Measurements from ENCODE around the gene KLHL7. TPM values are rescaled to one million over a fixed set of nuclear protein-coding genes. Genes with fewer than 3 reads are reported as not detected.

KLHL7 gene
- polyA plus RNA-seq, 1 donor from 2014 or later: 198 TPM

GRCh38 chr7:23211589-23211988 lies 106.0 kb downstream of the KLHL7 start:
- H3K27me3 ChIP-seq (ENCODE audit: insufficient read depth, low read depth, low read length): no peaks in the 10 kb centered on the region
- H3K4me3 ChIP-seq (ENCODE audit: low read length): no peak overlapping the region
- no peaks in the 10 kb centered on the region for H4K20me1 ChIP-seq (ENCODE audit: insufficient read depth)
- no peak overlapping the region for H3K27ac ChIP-seq (ENCODE audit: low read length)
- no peaks in the 10 kb centered on the region for H3F3A ChIP-seq (ENCODE audit: insufficient read depth, low read length, poor library complexity, severe bottlenecking)
- no peaks in the 10 kb centered on the region for H3K79me2 ChIP-seq (replicated peaks; ENCODE audit: insufficient read depth, low read length)
- no peak overlapping the region for H2AFZ ChIP-seq (ENCODE audit: low read depth, low read length)
- H3K36me3 ChIP-seq (ENCODE audit: insufficient read depth, low read length): no peaks in the 10 kb centered on the region
- no peak overlapping the region for H3K9ac ChIP-seq (ENCODE audit: low read length)
- H3K4me2 ChIP-seq (ENCODE audit: low read length): no peak overlapping the region
- no peaks in the 10 kb centered on the region for H3K9me2 ChIP-seq (ENCODE audit: insufficient read depth, low read length)
- no peak for TF ChIP-seq CTCF (IDR thresholded peaks at IDR 0.05; ENCODE audit: poor library complexity, severe bottlenecking)
- no peak for TF ChIP-seq RAD21 (conservative IDR thresholded peaks at IDR 0.05)
- no peak for TF ChIP-seq MXI1 (conservative IDR thresholded peaks at IDR 0.05; ENCODE audit: poor library complexity, severe bottlenecking)
- TF ChIP-seq REST (IDR thresholded peaks at IDR 0.05; ENCODE audit: borderline replicate concordance): no peak
- TF ChIP-seq TAF1 (IDR thresholded peaks at IDR 0.05; ENCODE audit: low read depth): no peak
- no peak for TF ChIP-seq EP300 (conservative IDR thresholded peaks at IDR 0.05; ENCODE audit: poor library complexity, severe bottlenecking)
- no peak for TF ChIP-seq EZH2 (IDR thresholded peaks at IDR 0.05; ENCODE audit: borderline replicate concordance, insufficient read depth, low read length, poor library complexity, severe bottlenecking)
- TF ChIP-seq SMC3 (conservative IDR thresholded peaks at IDR 0.05; ENCODE audit: poor library complexity): no peak
- TF ChIP-seq POLR2AphosphoS5 (IDR thresholded peaks at IDR 0.05): no peak
- H3K9me3 ChIP-seq (ENCODE audit: low read length): no peaks in the 10 kb centered on the region

GRCh38 chr7:23212395-23212794 lies 106.8 kb downstream of the KLHL7 start:
- no peak overlapping the region for H2AFZ ChIP-seq (ENCODE audit: low read depth, low read length)
- H3K79me2 ChIP-seq (replicated peaks; ENCODE audit: insufficient read depth, low read length): no peaks in the 10 kb centered on the region
- no peak overlapping the region for H3K9ac ChIP-seq (ENCODE audit: low read length)
- no peaks in the 10 kb centered on the region for H3K36me3 ChIP-seq (ENCODE audit: insufficient read depth, low read length)
- H3K4me3 ChIP-seq (ENCODE audit: low read length): no peak overlapping the region
- no peak overlapping the region for H3K27ac ChIP-seq (ENCODE audit: low read length)
- H3K4me2 ChIP-seq (ENCODE audit: low read length): no peak overlapping the region
- no peak for TF ChIP-seq SMC3 (conservative IDR thresholded peaks at IDR 0.05; ENCODE audit: poor library complexity)
- no peak for TF ChIP-seq CTCF (IDR thresholded peaks at IDR 0.05; ENCODE audit: poor library complexity, severe bottlenecking)
- TF ChIP-seq REST (IDR thresholded peaks at IDR 0.05; ENCODE audit: borderline replicate concordance): no peak
- no peak for TF ChIP-seq TAF1 (IDR thresholded peaks at IDR 0.05; ENCODE audit: low read depth)
- TF ChIP-seq RAD21 (conservative IDR thresholded peaks at IDR 0.05): no peak
- TF ChIP-seq MXI1 (conservative IDR thresholded peaks at IDR 0.05; ENCODE audit: poor library complexity, severe bottlenecking): no peak
- no peak for TF ChIP-seq EZH2 (IDR thresholded peaks at IDR 0.05; ENCODE audit: borderline replicate concordance, insufficient read depth, low read length, poor library complexity, severe bottlenecking)
- TF ChIP-seq EP300 (conservative IDR thresholded peaks at IDR 0.05; ENCODE audit: poor library complexity, severe bottlenecking): no peak
- no peak for TF ChIP-seq POLR2AphosphoS5 (IDR thresholded peaks at IDR 0.05)
- no peaks in the 10 kb centered on the region for H3K9me3 ChIP-seq (ENCODE audit: low read length)
- H4K20me1 ChIP-seq (ENCODE audit: insufficient read depth): no peaks in the 10 kb centered on the region
- no peaks in the 10 kb centered on the region for H3K9me2 ChIP-seq (ENCODE audit: insufficient read depth, low read length)
- H3F3A ChIP-seq (ENCODE audit: insufficient read depth, low read length, poor library complexity, severe bottlenecking): no peaks in the 10 kb centered on the region
- H3K27me3 ChIP-seq (ENCODE audit: insufficient read depth, low read depth, low read length): no peaks in the 10 kb centered on the region

Measured in neural cell (in vitro differentiated cells).